Lung microvascular endothelial cell (primary cell): ENCODE data around the gene ARRDC2. TPM values are rescaled to one million over a fixed set of nuclear protein-coding genes. Genes with fewer than 3 reads are reported as not detected.
"Not testable (repeated sequence)": the region's sequence is repeated elsewhere in the genome, so short reads cannot be mapped to it uniquely, and the experiment has no call there.

ENCODE experiments used
- DNase-seq, 2 donors: peaks; one replicate each; pipeline versions ENCODE4 v3.0.0 to v3.0.0-alpha.2; 2010; ENCODE audit warnings: low read depth in 2 of 2
- total RNA-seq: library from RNA; depleted of rRNA; stranded (reverse); fragments of >200 nt; gene quantifications from 2 replicates; pipeline ENCODE4 v1.2.1, GENCODE V29; 2014

ARRDC2 gene
- total RNA-seq, result 42.5 and 115 TPM in 2 replicates

DNA sequence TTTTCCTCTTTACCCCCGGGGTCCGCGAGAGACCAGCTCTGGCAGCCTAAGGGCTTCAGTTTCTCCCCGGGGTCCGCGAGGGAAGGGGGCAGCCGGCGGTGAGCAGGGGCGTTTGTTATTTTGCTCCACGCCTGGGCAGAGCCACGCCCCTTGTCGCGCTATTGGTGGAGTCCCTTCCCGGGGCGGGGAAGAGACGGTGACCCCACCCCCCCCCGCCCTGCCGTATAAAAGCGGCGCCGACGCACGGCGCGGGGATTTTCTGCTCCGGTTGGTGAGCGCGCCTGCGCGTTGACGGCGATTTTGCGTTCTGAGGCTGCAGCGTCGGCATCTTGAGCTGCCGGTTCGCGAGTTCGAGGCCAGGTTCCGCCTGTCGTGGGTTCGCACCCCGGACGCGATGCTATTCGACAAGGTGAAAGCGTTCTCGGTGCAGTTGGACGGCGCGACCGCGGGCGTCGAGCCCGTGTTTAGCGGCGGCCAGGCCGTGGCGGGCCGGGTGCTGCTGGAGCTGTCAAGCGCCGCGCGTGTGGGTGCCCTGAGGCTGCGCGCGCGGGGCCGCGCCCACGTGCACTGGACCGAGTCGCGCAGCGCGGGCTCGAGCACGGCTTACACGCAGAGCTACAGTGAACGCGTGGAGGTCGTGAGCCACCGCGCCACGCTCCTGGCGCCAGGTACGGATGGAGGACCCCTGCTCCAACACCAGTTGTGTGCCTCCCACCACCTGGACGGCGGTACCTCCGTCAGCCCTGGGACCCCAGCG, at the start of gene ARRDC2:
TSS of gene ARRDC2 (plus strand) at position 254 of the 757 bp plus-strand sequence. CDS start at position 395, 141 bp downstream.
- DNase-seq, result peak; percentile 94 to 96

DNA sequence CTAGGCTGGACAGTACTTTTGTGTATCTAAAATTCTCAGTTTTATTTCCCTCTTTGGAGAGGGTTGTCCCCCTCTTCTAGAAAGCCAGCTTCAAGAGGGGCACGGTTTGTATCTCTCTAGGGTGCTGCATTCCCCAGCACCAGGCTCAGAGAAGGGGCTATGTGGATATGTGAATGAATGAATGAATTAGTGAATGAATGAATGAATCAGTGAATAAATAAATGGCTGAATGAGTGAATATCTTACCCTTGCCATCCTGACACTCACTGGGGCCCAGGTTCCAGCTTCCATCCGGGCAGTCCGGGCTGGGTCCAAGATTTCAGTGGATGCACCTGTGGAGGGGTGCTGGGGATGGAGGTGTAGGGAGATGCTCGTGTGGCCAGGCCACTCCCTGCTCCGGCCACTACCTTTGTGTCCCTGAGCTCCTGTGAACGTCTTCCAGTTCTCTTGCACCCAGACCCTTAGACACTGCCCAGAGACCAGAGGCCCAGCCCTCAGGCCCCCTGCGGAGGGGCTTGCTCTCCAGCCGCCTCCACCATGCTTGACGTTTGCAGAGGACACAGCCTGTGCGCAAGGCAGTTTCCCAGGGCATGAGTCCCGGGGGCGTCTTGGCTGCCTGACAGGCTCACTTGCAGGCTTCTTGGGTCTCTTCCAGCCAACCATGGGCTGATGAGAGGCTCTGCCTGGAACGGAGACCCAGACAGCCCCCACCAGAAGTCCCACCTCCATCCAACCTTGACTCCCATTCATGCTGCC, 43.9 kb upstream of the ARRDC2 start:
- no peak for DNase-seq

DNA sequence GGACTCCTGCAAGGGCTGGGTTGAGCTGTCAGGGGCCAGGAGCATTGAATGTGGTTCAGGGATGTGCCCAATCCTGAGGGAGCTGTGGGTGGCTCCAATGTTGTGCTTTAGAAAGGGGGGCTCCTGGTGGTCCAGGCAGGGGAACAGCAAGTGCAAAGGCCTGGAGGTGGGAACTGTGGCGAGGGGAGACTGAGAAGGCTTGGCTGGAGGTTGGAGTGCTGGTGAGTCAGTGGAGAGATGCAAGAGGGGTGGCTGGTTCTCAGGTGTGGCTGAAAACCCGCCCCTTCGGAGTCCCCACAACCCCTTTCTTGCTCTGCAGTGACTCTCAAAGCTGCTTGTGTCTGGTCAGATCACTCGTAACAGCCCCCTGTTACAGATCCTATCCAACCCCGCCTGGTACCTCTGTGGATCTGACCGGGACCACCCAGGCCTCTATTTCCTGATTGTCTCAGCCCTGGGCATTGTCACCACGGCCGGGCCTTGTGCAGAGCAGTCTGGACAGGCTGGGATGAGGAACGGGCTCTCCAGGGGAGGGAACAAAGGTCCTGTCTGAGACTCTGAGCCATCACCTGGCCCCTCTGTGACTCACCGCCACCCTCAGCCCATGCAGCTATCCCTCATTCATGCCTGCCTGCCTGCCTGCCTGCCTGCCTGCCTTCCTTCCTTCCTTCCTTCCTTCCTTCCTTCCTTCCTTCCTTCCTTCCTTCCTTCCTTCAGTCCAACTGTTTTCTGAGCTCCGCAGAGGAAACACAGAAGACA, 42.4 kb upstream of the ARRDC2 start:
- no peak for DNase-seq

DNA sequence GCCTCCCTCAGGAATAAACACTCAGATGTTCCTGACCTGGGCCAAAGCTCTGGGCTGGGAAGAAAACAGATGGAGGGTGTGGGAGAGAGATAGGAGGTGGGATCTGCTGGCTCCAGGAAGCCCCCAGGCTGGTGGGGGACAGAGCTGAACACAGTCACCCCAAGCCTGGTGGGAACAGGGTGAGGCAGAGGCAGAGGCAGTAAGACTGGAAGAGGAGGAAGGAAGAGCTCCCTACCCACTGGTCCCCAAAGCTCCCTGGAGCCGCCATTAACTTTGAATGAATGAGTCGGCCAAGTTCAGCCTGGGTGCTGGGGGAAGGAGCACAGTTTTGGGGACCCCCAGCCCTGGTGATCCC, 41.9 kb upstream of the ARRDC2 start:
- DNase-seq, result no peak

DNA sequence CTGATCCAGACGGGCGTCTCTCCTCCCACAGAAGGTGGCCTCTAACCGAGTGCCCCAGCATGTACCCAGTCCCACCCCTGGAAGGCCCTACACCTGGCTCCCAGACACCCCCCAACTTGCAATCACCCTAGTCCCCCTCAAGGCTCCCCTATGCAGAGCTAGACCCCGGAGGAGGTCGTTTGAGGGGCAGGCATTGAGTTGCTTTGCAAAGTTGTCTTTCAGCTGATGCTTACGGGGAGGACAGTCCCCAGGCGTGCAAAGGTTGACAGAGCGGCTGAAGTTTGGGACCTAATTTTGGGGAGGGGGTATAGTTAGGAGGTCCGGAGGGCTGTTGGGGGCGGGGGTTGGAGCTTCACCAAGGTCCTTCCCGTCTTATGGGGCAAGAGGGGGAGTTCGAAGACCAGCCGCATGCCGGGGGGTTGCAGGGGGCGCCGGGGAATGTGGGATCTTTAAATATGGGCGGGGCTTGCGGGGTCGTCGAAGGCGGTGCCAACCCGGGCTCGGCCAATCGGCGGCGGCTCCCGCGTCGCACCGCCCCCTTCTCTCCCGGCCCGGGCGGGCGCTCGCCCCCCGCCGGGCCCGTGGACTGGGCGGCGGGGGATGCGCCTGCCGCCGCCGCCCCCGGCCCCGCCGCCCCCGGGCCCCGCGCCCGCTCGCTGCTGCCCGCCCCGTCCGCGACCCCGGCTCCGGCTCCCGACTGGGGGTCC, 41.3 kb upstream of the ARRDC2 start, which contains the start of gene KCNN1:
TSS of gene KCNN1 (plus strand) at position 558 of the 707 bp plus-strand sequence. CDS start 6,782 bp downstream, outside the sequence.
- DNase-seq, result peak in 1 of 2 donors; percentile 24

DNA sequence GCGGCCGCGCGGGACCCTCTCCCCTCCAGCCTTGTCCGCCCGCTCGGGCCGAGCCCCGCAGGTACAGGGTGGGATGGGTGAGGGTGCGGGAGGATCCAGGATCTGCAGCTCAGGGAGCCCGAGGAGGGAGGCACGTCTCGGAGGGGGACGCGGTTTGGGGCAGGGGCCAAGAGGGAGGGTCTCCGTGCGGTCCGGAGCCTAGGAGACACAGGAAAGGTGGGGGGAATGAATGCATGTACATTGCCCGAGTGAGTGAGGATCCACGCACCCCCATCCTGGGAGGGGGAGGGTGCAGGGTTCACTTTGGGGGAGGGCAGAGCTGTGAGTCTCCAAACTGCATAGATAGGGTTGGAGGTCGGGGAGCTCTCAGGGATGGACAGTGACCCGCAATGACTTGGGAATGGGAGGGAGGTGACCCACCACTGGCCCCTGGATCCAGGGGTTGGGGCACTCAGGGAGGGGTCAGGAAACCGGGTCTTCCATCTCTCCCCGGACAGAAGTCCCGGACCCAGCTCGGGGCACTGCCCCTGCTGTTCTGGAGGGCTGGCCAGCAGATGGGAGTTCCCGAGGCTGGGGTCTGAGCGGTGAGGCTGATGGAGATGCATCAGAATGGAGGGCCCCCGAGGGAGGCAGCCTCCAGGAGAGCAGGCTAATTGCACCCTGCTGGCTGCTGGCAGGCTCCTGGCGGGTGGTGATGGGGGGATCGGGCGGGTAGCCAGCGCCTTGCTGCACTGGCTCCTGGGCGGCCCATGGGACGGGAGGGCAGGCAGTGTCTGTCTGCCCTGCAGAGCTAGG, 40.5 kb upstream of the ARRDC2 start:
- DNase-seq, result no peak

DNA sequence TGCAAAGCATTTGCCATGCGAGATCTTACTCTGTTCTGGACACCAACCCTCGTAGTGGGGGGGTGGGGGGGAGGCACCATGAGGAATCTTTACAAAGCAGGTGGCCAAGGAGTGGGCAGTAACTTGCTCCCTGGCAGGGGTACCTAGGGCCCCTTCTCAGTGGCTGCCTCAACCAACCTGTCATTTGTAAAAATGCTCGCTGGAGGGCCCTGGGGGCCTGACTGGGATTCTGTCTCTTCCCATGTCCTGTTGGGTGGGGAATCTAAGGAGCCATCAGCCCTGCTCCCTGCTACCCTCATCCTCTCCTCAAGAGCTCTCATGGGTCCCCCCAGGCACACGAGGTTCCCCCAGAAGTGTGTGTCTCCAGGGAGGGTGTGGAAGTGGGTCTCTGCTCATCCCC, 39.6 kb upstream of the ARRDC2 start:
- DNase-seq, result no peak

DNA sequence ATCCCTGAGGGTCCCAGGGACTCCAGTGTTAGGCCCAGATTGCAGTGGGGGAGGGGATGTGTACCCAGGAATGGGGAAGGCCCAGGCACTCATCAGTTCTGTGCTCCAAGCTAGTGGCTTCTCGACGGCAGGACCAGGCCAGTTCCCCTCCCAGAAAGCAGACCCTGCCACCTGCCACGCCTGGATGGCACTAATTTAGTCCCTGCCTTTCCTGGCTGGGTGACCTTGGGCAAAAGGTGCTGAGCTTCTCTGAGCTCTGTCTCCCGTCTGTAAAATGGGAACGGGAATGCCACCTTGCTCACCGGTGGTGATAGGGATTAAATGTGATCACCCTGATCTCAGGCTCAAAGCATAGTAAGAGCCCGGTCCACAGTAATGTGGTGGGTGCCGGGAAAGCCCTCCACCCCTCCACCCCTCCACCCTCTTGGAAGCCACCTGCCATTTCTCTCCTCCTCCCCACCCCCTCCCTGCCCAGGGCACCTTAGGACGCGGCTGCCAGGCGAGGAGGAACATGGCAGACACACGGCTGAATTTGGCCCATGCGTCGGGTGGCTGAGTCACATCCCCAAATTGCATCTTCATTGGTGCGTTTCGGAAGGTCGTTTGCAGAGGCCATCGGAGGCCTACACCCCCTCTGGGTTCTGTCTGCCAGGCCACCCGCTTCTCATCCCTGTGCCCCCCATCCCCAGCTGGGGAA, 38.7 kb upstream of the ARRDC2 start:
- no peak for DNase-seq

DNA sequence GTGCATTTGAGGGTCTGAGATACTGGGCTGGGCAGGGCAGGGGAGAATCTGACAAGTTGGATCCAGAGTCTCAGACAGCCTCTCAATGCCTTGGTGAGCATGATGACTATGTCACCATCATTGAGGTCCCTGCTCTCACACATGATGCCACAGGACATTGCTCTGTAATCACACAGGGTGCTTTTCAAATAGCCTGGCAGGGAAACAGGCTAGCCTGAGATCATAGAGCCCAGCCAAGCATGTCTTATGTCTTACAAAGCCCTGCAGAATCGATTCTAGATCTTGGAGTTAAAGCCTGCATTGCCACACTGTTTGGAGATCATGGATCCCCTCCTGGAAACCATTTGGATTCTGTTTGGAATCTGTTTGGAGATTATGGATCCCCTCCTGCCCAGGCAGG, 35.7 kb upstream of the ARRDC2 start:
- no peak for DNase-seq

DNA sequence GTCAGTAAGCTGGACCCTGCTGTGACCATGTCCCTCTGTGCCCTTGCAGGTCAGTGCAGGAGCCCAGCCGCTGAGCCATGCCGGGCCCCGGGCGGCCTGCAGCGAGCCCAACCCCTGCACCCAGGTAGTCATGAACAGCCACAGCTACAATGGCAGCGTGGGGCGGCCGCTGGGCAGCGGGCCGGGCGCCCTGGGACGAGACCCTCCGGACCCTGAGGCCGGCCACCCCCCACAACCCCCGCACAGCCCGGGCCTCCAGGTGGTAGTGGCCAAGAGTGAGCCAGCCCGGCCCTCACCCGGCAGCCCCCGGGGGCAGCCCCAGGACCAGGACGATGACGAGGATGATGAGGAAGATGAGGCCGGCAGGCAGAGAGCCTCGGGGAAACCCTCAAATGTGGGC, 34.2 kb upstream of the ARRDC2 start:
- no peak for DNase-seq

DNA sequence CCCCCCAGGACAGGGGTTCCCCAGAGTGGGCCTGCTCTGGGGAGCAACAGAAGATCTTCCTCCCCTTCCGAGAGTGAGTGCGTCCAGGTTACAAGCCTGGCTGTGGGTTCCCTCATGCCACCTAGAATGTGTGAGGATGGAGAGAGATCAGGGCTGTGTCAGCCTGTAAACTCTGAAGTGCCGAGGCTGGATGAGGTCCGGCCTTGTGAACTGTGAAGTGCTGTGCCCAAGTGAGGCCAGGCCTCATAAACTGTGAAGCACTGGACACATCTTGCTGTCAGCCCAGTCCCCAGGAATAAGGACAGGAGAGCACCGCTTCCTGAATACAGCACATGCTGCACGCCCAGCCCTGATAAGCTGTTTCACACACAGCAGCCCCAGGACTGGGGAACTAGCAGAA, 33.4 kb upstream of the ARRDC2 start:
- no peak for DNase-seq

DNA sequence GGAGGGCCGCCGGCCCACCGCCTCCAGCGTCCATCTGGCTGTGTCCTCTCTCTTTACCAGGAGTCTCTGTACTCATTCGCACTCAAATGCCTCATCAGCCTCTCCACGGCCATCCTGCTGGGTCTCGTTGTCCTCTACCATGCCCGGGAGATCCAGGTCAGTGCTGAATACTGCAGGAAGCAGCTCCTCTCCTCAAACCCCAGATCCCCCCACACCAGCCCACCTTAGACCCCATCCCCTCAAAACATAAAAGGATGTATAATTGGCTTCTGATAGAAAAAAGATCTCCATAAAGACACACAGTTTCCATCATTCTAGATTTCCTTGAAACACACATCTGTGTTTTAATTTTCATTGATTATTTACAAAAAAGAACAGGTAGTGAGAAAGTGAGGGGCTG, 32.9 kb upstream of the ARRDC2 start:
- no peak for DNase-seq

DNA sequence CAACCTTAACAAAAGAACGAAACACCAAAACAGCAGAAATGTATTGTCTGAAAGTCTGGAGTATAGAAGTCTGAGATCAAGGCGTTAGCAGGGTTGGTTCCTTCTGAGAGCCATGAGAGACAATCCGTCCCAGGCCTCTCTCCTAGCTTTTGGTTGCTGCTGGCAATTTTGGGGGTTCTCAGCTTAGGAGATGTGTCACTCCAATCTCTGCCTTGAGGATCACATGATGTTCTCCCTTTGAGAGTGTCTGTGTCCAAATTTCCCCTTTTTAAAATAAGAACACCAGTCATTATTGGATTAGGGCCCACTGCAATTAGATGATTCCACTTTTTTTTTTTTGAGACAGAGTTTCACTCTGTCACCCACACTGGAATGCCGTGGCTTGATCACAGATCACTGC, 30.9 kb upstream of the ARRDC2 start:
- no peak for DNase-seq

DNA sequence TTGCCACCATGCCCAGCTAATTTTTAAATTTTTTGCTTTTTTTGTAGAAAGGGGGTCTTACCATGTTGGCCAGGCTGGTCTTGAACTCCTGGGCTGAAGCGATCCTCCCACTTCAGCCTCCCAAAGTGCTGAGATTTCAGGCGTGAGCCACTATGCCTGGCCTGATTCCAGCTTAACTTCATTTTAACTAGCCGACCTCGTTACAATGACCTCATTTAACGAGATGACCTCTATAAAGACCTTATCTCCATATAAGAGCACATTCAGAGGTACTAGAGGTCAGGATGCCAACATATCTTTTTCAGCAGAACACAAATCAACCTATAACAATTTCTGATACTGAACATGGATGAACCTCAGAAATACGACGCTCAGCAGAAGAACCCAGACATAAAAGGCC, 30.5 kb upstream of the ARRDC2 start:
- DNase-seq, result no peak

DNA sequence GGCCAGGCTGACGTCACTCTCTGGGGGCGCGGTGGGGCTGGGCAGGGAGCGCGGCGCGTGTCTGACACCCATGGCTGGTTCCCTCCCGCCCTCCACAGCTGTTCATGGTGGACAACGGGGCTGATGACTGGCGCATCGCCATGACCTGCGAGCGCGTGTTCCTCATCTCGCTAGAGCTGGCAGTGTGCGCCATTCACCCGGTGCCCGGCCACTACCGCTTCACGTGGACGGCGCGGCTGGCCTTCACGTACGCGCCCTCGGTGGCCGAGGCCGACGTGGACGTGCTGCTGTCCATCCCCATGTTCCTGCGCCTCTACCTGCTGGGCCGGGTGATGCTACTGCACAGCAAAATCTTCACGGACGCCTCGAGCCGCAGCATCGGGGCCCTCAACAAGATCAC, 26.4 kb upstream of the ARRDC2 start:
- DNase-seq, result no peak

DNA sequence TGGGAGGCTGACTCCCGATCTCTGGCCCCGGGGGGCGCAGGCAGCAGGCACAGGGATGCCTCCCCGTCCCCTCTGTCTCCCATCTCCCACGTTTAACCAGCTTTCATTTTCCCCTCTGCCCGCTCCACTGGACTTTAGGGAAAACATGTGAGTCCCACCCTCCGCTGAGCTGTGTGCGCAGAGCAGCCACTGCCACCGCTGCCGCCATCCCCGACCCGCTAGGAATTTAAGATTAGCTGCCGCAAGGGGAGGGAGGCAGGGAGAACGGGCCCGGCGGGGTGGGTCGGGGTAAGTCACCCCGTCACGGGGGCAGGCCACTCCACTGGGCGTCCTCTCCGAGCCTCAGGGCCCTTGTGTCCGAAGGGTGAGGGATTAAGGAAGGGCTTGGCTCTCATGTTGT, 25.5 kb upstream of the ARRDC2 start:
- DNase-seq, result no peak

DNA sequence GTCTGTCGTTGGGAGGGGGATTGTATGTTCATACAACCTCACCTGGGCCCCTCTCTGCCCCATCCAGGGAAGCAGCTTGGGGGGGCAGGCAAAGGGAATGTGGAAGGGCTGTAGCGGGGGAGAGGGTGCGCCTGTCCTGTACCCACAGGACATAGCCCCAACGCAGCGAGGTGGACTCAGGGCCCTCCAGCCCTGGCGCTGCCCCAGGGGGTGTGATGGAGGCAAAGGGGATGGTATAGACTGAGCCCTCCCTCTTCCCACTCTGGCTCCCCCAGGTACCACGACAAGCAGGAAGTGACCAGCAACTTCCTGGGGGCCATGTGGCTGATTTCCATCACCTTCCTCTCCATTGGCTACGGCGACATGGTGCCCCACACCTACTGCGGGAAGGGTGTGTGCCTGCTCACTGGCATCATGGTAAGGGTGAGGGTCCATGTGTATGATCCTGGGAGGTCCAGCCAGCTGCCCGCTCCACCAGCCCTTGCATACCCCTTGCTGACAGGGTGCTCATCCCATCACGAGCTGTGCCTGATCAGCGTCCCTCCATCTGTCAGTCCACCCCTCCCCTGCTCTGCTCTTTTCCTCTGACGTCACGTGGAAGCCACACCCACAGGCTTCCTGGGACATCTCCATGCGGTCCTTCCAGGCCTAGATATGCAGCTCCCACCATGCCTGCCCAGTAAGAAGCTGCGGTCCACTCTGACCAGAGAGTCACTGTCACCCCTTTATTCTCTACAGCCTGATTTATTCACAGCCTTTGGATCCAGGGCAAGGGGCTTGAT, 22.7 kb upstream of the ARRDC2 start:
- no peak for DNase-seq

DNA sequence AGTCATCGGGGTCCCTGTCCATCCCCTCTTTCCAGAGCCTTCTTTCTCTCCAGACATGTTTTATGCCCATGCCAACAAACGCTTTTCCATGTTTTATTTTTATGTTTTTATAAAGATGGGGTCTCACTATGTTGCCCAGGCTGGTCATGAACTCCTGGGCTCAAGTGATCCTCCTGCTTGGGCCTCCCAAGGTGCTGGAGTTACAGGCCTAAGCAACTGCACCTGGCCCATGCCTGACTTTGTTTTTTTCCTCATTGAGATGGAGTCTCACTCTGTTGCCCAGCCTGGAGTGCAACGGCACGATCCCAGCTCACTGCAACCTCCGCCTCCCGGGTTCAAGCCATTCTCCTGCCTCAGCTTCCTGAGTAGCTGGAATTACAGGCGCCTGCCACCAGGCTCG, 21.4 kb upstream of the ARRDC2 start:
- DNase-seq, result not testable (repeated sequence)

DNA sequence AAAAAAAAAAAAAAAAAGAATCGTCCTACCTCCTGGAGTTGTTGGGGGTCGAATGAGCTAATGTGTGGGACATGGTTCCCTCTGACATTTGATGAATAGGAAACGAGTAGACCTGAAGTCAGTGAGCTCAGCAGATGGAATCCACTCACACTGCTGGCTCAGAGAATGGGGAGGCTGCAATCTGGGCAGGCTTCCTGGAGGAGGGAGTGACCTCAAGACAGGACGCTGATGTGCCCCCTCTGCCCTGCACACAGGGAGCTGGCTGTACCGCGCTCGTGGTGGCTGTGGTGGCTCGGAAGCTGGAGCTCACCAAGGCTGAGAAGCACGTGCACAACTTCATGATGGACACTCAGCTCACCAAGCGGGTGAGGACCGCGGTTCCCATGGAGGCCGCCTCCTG, 19.8 kb upstream of the ARRDC2 start:
- DNase-seq, result no peak
